SK-N-SH treated with all-trans-retinoic acid at 6 μM for 48 hours (cell line): ENCODE measurements around the gene FGGY.

Source experiments
- GLIS3 ChIP-seq: fragments of 250-450 bp; sonication (Bioruptor Pico); IDR thresholded peaks from 2 replicates; pipeline ENCODE4 v1.5.0; 2020; ENCODE audit warnings: mild to moderate bottlenecking, moderate library complexity
- TCF4 ChIP-seq: fragments of 250-450 bp; sonication (Bioruptor Pico); IDR thresholded peaks from 2 replicates; pipeline ENCODE4 v1.8.0; 2021; ENCODE audit warnings: mild to moderate bottlenecking, moderate library complexity, borderline replicate concordance
- ZFP30 ChIP-seq: fragments of 450-650 bp; formaldehyde crosslinking; IDR thresholded peaks from 2 replicates; pipeline ENCODE4 v1.5.0; 2022; ENCODE audit warnings: mild to moderate bottlenecking, moderate library complexity
- TF ChIP-seq, protein P1 (sequence below): fragments of 250-450 bp; sonication (Bioruptor Pico); IDR thresholded peaks from 2 replicates; pipeline ENCODE4 v1.8.0; 2020; ENCODE audit warnings: mild to moderate bottlenecking, moderate library complexity, borderline replicate concordance
- TF ChIP-seq, protein P2 (sequence below): fragments of 250-450 bp; sonication (Bioruptor Pico); IDR thresholded peaks from 2 replicates; pipeline ENCODE4 v1.8.0; 2021; ENCODE audit warnings: low read depth, mild to moderate bottlenecking, moderate library complexity, borderline replicate concordance

DNA sequence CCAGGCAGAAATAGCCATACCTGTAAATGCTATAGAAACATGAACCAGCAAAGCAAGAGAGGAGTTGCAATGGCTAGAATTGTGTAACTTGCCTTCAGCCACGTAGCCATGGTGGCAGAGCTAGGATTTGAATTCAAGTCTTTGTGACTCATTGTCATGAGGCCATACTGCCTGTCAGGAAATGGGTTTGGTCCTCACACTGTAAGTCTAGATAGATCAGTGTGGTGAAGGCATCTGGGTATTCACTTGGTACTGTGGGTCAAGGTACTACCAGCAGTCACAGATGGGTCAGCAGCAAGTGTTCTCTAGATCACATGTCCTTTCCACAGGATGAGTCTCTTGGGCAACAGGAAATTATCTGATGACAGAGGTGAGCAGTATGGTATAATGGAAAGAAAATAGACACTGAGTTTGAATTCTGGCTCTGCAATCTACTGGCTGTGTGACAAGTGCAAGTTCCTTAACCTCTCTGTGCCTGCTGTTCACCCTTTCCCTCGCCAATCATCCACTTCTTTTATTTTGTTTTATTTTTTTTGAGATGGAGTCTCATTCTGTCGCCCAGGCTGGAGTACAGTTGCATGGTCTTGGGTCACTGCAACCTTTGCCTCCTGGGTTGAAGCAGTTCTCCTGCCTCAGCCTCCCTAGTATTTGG is 36.9 kb downstream of the FGGY start:
- no peak for TF ChIP-seq ZFP30 (CRISPR knock-in tag)
- TF ChIP-seq, protein P1, sequence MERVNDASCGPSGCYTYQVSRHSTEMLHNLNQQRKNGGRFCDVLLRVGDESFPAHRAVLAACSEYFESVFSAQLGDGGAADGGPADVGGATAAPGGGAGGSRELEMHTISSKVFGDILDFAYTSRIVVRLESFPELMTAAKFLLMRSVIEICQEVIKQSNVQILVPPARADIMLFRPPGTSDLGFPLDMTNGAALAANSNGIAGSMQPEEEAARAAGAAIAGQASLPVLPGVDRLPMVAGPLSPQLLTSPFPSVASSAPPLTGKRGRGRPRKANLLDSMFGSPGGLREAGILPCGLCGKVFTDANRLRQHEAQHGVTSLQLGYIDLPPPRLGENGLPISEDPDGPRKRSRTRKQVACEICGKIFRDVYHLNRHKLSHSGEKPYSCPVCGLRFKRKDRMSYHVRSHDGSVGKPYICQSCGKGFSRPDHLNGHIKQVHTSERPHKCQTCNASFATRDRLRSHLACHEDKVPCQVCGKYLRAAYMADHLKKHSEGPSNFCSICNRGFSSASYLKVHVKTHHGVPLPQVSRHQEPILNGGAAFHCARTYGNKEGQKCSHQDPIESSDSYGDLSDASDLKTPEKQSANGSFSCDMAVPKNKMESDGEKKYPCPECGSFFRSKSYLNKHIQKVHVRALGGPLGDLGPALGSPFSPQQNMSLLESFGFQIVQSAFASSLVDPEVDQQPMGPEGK, result no peak
- no peak for TF ChIP-seq TCF4 (CRISPR knock-in tag)
- TF ChIP-seq, protein P2, sequence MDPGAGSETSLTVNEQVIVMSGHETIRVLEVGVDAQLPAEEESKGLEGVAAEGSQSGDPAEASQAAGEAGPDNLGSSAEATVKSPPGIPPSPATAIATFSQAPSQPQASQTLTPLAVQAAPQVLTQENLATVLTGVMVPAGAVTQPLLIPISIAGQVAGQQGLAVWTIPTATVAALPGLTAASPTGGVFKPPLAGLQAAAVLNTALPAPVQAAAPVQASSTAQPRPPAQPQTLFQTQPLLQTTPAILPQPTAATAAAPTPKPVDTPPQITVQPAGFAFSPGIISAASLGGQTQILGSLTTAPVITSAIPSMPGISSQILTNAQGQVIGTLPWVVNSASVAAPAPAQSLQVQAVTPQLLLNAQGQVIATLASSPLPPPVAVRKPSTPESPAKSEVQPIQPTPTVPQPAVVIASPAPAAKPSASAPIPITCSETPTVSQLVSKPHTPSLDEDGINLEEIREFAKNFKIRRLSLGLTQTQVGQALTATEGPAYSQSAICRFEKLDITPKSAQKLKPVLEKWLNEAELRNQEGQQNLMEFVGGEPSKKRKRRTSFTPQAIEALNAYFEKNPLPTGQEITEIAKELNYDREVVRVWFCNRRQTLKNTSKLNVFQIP (CRISPR knock-in tag), result no peak
- no peak for TF ChIP-seq GLIS3
